HepG2 (cell line): ENCODE data around the gene SPIB.

Experiments
- EZH2 ChIP-seq: conservative IDR thresholded peaks from 2 replicates; pipeline ENCODE4 v1.6.1; 2012; ENCODE audit warnings: mild to moderate bottlenecking, low read depth, low read length, moderate library complexity
- HDAC1 ChIP-seq: sonication (generic); formaldehyde crosslinking; IDR thresholded peaks from 2 replicates; pipeline ENCODE4 v1.5.1; 2020; ENCODE audit warnings: mild to moderate bottlenecking, missing genetic modification reagents
- HNRNPH1 ChIP-seq: fragments of 200-400 bp; formaldehyde crosslinking; optimal IDR thresholded peaks from 2 replicates; pipeline ENCODE3; 2017; ENCODE audit warnings: mild to moderate bottlenecking, low read depth, low read length
- MXD4 ChIP-seq: IDR thresholded peaks from 2 replicates; pipeline ENCODE4 v1.6.1; 2016; ENCODE audit warnings: mild to moderate bottlenecking, missing biosample characterization, missing genetic modification reagents
- NFE2L1 ChIP-seq: sonication (generic); formaldehyde crosslinking; IDR thresholded peaks from 2 replicates; pipeline ENCODE4 v1.4.0; 2020; ENCODE audit warnings: missing genetic modification reagents, mild to moderate bottlenecking, borderline replicate concordance
- SP4 ChIP-seq: sonication (generic); formaldehyde crosslinking; IDR thresholded peaks from 2 replicates; pipeline ENCODE4 v1.8.1; 2023; ENCODE audit warnings: mild to moderate bottlenecking, missing genetic modification reagents
- ZNF207 ChIP-seq: fragments of 450-650 bp; IDR thresholded peaks from 2 replicates; pipeline ENCODE4 v1.6.1; 2016; ENCODE audit warnings: antibody characterized with exemption, borderline replicate concordance
- ZNF446 ChIP-seq: sonication (generic); formaldehyde crosslinking; IDR thresholded peaks from 2 replicates; pipeline ENCODE4 v1.5.0; 2020; ENCODE audit warnings: mild to moderate bottlenecking, missing genetic modification reagents
- TF ChIP-seq, protein P1 (sequence below): IDR thresholded peaks from 2 replicates; pipeline ENCODE4 v1.6.1; 2016; ENCODE audit warnings: control low read depth

DNA sequence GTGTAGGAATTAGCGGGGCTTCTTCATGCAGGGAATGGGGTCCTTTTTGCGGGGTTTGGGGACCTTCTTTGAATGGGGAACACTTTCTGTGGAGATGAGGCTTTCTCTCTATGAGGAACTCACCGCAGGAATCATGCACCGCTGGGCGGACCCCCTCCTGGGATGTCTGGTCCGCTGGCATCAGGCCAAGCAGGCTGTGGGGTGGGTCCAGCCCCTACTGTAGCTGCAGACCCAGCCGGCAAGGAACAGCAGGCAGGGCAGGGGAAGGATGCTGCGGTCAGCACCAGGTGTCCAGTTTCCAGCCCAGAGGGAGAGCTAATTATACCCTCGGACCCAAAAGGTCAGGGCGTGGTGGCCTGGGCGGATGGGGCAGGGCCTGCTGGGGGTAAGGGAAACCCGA lies 15.8 kb downstream of the SPIB start:
- no peak for TF ChIP-seq ZNF207
- TF ChIP-seq HNRNPH1: no peak
- no peak for TF ChIP-seq SP4
- no peak for TF ChIP-seq EZH2
- no peak for TF ChIP-seq NFE2L1
- TF ChIP-seq MXD4 (CRISPR knock-in tag): no peak
- TF ChIP-seq HDAC1 (CRISPR knock-in tag): no peak
- TF ChIP-seq ZNF446: no peak
- TF ChIP-seq, protein P1, sequence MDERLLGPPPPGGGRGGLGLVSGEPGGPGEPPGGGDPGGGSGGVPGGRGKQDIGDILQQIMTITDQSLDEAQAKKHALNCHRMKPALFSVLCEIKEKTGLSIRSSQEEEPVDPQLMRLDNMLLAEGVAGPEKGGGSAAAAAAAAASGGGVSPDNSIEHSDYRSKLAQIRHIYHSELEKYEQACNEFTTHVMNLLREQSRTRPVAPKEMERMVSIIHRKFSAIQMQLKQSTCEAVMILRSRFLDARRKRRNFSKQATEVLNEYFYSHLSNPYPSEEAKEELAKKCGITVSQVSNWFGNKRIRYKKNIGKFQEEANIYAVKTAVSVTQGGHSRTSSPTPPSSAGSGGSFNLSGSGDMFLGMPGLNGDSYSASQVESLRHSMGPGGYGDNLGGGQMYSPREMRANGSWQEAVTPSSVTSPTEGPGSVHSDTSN: no peak
